HG03571 (cell line): ENCODE measurements around the gene DOCK3.
"Not testable (repeated sequence)": the region's sequence is repeated elsewhere in the genome, so short reads cannot be mapped to it uniquely, and the experiment has no call there.

Experiments
- ATAC-seq: cut with Tn5 transposase; IDR thresholded peaks from one replicate; pipeline ENCODE4 v1.9.1; 2021; ENCODE audit not compliant: unreplicated experiment

DOCK3 gene

DNA sequence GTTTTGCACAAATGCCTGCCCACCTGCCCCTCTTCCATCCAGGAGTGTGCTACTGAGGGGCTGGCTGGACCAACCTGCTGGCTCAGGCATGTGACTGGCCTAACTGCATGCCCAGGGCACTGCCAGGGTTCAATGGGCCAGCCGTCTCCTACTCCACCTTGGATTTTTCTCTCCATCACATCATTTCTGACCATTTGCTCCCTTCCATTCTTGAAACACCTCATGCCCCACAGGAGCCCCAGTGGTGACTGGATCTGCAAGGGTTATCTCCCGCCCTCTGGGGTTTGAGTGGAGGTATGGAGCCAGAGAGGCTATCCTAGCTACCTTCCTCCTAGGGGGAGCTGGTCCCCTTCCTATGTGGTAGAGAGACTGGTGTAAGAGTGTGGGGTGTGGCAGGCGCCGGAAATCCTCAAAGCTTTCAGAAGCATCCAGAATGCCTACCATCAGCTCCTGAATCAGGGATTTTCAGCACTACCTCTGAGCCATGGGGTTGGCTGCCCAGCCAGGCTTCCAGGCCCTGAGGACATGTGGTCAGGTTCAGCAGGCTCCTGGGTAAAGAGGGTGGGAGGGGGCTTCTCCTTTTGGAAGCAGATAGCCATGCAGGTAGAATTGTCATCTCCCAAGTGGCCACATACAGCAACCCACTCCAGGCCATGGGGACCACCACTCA lies 707.5 kb downstream of the DOCK3 start:
- ATAC-seq, result no peak

DNA sequence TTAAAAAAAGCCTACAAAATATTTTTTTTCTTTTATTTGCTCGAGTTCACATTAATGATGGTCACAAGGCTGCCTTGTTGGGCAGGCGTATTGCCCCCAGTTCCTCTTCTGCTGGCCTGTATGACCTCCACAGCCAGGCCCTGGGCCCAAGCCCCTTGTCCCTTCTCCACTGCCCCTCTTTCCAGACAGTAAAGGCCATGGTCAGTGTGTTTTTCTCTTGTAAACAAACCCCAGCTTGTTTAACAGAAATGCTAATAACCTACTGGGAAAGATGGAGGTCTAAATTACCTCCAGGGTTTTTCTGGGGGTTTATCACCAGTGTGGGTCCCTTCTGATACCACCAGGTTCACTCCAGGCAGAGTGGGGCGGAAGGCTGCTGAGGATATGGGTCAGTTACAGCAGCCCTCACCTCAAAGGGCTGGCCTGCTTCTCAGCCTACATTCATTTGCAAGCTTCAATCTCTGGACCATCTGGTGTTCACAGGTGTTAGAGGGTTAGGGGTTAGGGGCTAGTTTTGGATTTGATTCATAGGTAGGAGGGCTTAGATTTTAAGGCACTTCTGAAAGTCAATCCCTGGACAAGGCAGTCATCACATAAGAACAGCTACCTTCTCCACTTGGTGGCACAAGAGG lies 708.3 kb downstream of the DOCK3 start:
- ATAC-seq, result no peak

DNA sequence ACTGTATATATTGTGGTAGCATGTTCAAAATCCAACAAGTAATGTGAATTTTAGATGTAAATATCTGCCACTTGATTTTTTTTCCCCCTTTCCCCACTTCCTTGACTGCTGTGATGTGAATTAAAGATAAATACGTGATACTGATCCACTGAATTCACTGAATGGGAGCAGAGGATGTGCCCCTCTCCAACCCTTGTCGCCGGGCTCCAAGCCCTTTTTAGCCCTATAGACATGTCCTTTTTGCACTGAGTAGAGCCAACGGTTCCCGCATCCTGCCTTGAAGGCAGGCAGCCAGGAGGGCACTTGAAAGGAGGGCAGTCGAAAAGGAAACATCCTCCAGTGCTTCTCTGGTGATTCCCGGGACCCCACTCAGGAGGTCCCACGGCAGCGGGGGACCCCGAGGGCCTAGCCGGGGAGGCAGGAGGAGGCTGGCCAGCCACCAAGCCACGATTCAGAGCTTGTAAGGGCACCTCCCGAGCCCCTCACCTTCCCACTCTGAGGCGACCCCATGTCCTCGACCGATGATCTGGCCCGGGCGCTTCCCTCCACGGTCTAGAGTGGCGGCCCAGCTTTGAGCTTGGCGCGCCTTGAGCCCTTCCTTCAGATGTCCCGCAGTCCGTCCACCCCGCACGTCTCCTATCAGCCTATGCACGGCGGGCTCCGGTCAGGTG lies 709.5 kb downstream of the DOCK3 start:
- peak; percentile 11 for ATAC-seq

DNA sequence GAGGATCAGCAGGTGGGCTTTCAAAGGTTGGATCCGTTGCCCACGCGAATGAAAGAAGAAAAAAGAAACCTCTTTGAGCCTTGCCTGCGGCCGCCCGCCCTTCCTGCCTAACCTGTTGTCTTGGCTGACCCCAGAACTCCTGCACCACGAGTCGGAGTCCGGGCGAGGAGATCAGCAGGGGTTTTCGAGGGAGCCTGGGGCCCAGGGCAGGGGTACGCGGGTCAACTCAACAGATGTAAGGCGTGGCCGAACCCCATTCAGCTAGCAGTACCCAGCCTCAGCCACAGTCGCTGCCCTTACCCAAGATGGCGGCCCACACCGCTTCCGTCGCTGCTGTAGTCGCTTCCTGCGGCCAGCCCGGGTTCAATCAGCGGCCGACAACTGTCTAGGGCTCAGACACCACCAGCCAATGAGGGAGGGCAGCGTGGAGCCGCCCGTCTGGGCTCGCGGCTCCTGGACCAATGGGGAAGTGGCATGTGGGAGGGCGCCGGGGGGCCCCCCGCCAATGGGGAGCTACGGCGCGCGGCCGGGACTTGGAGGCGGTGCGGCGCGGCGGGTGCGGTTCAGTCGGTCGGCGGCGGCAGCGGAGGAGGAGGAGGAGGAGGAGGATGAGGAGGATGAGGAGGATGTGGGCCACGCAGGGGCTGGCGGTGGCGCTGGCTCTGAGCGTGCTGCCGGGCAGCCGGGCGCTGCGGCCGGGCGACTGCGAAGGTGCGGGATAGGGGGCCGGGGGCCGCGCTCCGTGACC lies 710.2 kb downstream of the DOCK3 start, which contains the start of gene MANF:
Gene MANF (plus strand): TSS at position 566 of the 748 bp plus-strand sequence. CDS start 52 bp downstream, at position 618.
- ATAC-seq, result peak; percentile 94

DNA sequence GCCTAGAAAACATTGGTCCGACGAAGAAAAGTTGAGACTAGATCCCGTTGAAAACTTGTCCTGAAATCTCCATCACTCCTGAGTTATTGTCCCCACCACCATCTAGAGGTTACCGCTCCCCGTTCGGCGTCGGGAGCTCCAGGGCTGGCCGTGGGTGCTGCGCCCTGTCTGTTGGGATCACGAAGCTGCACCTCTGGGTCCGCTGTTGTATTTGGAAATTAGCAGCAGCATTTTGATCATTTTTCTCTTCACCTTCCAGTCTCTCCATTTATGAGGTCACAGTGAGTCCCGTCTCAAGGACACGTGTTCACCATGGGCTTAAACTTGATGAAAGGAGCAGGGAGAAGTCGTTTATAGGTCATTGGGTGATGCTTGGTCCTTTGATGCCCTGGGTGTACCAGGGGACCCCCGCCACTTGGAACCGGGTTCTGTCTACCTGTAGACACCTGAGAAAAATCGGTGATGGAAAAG lies 710.9 kb downstream of the DOCK3 start:
- ATAC-seq, result no peak

DNA sequence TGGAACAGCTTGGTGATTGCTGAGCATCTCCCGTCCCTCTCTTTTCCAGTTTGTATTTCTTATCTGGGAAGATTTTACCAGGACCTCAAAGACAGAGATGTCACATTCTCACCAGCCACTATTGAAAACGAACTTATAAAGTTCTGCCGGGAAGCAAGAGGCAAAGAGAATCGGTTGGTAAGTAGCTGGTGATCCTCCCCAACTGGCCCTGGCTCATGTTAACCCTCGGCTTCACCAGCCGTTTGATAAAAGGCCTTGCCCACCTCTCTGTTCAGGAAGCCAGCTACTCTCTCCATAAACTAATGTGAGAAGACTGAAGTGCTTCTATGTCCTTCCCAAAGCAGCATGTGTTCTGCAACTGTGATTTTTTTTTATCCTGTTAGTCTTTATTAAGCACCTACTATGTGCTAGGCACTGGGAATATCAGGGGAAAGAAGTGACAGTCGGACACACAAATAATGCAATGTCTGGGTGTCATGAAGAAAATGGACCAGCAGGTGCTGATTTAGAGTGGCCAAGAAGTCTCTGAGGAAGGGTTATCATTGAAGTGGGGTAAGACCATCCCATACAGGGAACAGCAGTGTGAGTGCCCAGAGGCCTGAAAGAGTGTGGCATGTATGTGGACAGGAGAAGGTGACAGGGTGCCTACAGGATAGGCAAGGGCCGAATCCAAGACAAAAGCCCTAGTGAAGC lies 711.6 kb downstream of the DOCK3 start:
- ATAC-seq, result no peak

DNA sequence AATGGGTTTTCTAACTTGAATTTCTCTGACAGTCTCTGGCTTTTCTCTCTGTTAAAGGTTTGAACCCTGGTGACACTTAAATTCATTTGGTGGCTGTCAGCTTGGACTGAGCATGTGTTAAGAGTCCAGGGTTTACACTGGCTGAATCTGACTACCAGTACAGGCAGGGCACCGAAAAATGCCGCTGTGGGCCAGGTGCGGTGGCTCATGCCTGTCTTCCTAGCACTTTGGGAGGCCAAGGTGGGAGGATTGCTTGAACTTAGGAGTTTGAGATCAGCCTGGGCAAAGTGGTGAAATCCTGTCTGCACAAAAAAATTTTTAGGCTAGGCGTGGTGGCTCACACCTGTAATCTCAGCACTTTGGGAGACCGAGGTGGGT lies 712.1 kb downstream of the DOCK3 start:
- no peak for ATAC-seq

DNA sequence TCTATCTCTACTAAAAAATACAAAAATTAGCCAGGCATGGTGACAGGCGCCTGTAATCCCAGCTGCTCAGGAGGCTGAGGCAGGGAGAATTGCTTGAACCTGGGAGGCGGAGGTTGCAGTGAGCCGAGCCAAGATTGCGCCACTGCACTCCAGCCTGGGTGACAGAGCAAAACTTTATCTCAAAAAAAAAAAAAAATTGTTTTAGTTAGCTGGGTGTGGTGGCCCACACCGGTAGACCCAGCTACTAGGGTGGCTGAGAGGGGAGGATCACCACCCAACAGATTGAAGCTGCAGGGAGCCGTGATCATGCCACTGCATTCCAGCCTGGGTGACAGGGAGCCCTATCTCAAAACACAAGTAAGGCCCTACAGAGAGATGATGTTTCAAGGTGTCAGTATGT lies 712.6 kb downstream of the DOCK3 start:
- not testable (repeated sequence) for ATAC-seq

DNA sequence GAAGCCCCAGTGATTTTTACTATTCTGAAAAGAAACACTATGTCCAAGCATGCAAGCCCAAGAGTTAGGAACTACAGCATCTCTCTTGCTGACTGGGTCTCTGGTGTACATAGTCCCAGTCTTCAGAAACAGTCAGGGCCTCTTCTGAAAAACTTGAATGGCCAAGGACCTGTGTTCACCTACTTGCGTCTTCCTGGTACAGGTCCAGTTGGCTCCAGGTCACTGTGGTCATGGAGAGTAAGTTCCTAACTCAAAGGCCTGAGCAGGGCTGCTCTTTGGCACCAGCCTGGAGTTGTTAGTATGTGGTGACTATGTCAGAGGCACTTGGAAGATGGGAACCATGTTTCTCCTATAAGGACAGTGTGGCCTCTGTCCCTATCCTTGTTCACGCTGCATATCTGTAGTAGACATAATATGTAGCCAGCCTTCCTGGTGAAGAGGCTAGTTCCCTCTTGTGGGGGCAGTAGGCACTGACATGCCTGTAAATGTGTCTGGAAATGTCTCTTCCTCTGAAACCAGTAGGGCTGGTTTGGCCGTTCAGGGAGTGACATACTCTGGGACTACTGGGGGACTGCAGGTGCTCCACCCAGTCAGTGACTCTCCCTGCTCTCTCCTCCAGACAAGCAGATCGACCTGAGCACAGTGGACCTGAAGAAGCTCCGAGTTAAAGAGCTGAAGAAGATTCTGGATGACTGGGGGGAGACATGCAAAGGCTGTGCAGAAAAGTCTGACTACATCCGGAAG lies 713.7 kb downstream of the DOCK3 start:
- no peak for ATAC-seq

DNA sequence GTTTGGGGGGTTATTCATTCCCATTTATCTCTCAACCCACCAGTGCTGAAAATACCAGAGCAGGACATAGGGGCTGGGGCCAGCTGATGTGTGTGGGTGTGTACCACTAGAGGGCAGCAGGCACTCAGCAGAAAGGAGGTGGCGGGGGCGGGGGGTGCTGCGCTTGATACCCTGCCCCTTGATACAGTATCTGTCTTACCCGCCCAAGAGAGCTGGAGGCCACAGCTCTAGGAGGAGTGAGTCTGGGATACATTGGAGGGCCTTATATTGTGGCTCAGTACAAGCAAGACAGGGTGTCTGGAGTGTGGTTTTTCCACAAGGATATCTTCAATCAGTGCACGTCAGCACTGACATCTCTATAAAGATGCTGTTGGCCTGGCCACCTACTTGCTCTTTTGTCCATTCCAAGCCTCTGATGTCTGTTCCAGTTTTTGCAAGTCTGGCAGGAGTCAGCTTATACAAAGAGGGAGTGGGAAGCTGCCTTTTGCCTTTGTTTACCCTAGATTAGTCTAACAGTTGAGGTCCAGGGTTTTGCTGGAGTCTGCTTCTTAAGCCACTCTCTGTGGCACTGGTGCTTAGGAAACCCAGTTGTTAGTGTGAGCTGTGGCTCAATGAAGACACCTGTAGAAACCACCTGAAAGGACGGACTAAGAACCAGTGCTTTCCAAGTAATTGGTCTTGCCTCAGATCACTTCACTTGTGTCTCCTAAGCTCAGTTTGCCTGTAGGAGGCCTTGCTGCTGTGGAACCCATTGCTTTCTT lies 714.9 kb downstream of the DOCK3 start:
- ATAC-seq, result no peak

DNA sequence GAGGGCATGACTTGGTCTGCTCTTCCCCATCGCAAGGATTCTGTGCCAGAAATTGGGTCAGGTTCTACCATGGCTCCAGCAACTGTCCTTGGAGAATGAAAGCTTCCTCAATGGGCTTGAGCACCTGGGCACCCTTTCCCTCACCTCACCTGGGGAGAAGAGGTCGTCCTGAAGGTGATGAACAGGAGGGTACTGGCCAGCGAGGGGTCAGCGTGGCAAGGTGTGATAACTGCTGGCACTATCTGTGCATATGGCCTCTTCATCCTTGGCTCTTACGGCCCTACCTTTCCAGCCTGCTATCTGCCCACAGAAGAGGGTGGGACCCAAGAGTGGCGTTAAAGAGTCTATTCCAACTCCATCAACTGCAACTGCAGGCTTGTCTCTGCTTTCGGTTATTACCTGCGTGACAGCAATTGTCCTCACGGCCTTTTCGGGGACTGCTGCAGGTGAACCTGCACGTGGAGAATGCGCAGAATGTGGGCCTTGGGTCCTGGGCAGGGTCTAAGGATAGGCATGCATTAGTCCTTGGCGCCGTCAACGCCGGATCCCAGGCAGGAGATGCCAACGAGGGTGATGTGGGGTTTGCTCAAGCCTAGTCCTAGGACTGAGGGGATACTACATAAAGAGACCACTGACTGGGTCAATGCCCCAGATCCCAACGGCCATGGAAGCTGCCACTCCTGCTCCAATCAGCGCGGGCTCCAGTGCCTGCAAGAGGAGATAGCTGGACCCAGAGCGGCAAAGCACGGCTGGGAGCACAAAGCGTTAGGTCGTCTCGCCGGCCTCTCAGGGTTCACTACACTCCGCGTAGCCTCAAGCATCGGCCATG lies 715.7 kb downstream of the DOCK3 start:
- no peak for ATAC-seq

DNA sequence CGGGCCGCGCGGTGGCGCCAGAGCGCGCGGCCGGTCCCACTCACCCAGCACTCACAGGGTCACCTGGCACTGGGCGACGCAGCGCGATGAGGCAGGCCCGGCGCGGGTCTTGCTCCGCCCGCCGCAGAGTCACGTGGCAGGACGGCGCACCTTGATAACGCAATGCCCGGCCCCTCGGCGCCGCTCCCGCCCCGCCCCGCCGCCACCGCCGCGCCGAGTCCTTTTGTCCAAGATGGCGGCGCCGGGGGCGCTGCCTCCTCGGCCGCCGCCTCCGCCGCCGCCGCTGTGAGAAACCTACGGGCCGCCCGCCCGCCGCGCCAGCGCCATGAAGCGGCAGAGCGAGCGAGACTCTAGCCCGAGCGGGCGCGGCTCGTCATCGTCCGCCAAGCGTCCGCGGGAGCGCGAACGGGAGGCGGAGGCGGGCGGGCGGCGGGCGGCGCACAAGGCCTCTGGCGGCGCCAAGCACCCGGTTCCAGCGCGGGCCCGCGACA lies 716.4 kb downstream of the DOCK3 start, which contains the start of gene RBM15B:
Gene RBM15B (plus strand): TSS at position 211 of the 491 bp plus-strand sequence. CDS start 115 bp downstream, at position 326.
- peak; percentile 85 for ATAC-seq

DNA sequence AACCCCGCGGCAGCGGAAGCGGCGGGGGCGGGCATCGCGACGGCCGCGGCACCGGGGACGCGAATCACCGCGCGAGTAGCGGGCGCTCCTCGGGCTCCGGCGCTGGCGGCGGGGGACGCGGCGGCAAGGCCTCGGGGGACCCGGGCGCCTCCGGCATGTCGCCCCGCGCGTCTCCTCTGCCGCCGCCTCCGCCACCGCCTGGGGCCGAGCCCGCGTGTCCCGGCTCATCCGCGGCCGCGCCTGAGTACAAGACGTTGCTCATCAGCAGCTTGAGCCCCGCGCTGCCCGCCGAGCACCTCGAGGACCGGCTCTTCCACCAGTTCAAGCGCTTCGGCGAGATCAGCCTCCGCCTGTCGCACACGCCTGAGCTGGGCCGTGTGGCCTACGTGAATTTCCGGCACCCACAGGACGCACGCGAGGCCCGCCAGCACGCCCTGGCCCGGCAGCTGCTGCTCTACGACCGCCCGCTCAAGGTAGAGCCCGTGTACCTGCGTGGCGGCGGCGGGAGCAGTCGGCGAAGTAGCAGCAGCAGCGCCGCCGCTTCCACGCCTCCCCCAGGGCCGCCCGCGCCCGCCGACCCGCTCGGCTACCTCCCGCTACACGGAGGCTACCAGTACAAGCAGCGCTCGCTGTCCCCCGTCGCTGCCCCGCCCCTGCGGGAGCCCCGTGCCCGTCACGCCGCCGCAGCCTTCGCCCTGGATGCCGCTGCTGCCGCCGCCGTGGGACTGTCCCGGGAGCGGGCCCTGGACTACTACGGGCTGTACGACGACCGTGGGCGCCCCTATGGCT lies 717.0 kb downstream of the DOCK3 start:
- ATAC-seq, result peak; percentile 8

DNA sequence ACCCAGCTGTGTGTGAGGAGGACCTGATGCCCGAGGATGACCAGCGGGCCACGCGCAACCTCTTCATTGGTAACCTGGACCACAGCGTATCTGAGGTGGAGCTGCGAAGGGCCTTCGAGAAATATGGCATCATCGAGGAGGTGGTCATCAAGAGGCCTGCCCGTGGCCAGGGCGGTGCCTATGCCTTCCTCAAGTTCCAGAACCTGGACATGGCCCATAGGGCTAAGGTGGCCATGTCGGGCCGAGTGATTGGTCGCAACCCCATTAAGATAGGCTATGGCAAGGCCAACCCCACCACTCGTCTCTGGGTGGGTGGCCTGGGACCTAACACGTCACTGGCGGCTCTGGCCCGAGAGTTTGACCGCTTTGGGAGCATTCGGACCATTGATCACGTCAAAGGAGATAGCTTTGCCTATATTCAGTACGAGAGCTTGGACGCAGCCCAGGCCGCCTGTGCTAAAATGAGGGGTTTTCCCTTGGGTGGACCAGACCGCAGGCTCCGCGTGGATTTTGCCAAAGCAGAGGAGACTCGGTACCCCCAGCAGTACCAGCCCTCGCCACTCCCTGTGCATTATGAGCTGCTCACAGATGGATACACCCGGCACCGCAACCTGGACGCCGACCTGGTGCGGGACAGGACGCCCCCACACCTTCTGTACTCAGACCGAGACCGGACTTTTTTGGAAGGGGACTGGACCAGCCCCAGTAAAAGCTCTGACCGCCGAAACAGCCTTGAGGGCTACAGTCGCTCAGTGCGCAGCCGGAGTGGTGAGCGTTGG lies 717.8 kb downstream of the DOCK3 start:
- ATAC-seq, result no peak

DNA sequence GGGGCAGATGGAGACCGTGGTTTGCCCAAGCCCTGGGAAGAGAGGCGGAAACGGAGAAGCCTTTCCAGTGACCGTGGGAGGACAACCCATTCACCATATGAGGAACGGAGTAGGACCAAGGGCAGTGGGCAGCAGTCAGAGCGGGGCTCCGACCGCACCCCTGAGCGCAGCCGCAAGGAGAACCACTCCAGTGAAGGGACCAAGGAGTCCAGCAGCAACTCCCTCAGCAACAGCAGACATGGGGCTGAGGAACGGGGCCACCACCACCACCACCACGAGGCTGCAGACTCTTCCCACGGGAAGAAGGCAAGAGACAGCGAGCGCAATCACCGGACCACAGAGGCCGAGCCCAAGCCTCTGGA lies 718.4 kb downstream of the DOCK3 start:
- ATAC-seq, result no peak

DNA sequence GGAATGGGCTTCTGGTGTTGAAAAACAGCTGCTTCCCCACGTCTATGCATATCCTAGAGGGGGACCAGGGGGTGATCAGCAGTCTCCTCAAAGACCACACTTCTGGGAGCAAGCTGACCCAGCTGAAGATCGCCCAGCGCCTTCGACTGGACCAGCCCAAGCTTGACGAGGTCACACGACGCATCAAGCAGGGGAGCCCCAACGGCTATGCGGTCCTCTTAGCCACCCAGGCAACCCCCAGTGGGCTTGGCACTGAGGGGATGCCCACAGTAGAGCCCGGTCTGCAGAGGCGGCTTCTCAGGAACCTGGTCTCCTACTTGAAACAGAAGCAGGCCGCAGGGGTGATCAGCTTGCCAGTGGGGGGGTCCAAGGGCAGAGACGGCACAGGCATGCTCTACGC lies 718.8 kb downstream of the DOCK3 start:
- ATAC-seq, result no peak

DNA sequence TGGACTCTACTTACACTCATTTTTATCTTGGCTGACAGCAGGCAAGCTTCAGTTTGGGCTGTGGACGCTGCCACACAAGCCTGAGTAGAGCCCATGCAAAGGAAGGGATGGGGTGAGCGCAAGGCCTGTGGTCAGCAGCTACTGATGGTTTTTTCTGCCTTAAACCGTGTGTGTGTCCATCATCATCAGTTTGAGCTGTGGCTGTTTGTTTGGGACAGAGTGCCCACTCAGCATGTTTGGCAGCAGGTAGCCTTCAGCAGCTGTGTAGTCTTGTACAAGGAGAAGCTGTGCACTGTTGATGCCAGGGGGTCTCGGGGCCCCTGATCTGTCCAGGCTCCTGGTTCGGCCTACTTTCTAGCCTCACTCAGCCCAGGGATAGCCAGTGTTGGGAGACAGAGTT lies 719.8 kb downstream of the DOCK3 start:
- ATAC-seq, result no peak
